SK-N-SH (cell line): ENCODE measurements around the gene SRPK1. TPM values are rescaled to one million over a fixed set of nuclear protein-coding genes. Genes with fewer than 3 reads are reported as not detected.

Experiments
- CTCF ChIA-PET: fragments of 300-600, 350-600 bp; formaldehyde crosslinking; extraction: SDS; loops from one replicate; lab custom pipeline; 2021; lab: Yijun Ruan, JAX
- POLR2A ChIA-PET: fragments of 350-600 bp; sonication (Branson Sonifier 250); formaldehyde crosslinking; extraction: SDS; loops from one replicate; lab custom pipeline; 2020; ENCODE audit warnings: antibody characterized with exemption, inconsistent platforms; lab: Yijun Ruan, JAX
- DNase-seq: peaks from one replicate; pipeline ENCODE4 v3.0.0; 2012
- H2AFZ ChIP-seq: fragments of 200-600 bp; sonication (generic); 2 replicates; pipeline ENCODE4 v1.8.1; 2016; ENCODE audit warnings: antibody characterized with exemption, mild to moderate bottlenecking, low read depth
- H3F3A ChIP-seq: fragments of 200-600 bp; sonication (generic); replicated peaks from 2 replicates; pipeline ENCODE3; 2016; ENCODE audit warnings: antibody characterized with exemption, mild to moderate bottlenecking; ENCODE audit not compliant: insufficient read depth
- H3K27ac ChIP-seq, 2 experiments: fragments of 200-500 bp in 1 of 2; fragments of 200-600 bp in 1 of 2; sonication (Bioruptor generic) in 1 of 2; sonication (generic), shearing (Covaris generic) in 1 of 2; 2 replicates each; pipeline versions ENCODE4 v1.5.1 to v1.6.1; 2014 to 2016; ENCODE audit warnings: low read depth in 2 of 2, inconsistent platforms in 1 of 2, low read length in 1 of 2, mild to moderate bottlenecking in 1 of 2, mixed read lengths in 1 of 2
- H3K27me3 ChIP-seq: fragments of 200-600 bp; sonication (generic), shearing (Covaris generic); 2 replicates; pipeline ENCODE4 v1.6.1; 2016; ENCODE audit warnings: mixed run types; ENCODE audit not compliant: insufficient read depth
- H3K36me3 ChIP-seq, 2 experiments: fragments of 200-500 bp in 1 of 2; fragments of 200-600 bp in 1 of 2; sonication (Bioruptor generic) in 1 of 2; sonication (generic) in 1 of 2; replicated peaks in 1 of 2; 2 replicates each; pipeline versions ENCODE3 to v1.5.1; 2014 to 2016; ENCODE audit warnings: low read length in 1 of 2, mild to moderate bottlenecking in 1 of 2; ENCODE audit not compliant: insufficient read depth in 2 of 2, control insufficient read depth in 1 of 2
- H3K4me1 ChIP-seq, 2 experiments: fragments of 200-500 bp in 1 of 2; fragments of 200-600 bp in 1 of 2; sonication (Bioruptor generic) in 1 of 2; sonication (generic), shearing (Covaris generic) in 1 of 2; 2 replicates each; pipeline versions ENCODE4 v1.5.1 to v1.6.1; 2014 to 2016; ENCODE audit warnings: low read depth in 1 of 2, low read length in 1 of 2, mixed run types in 1 of 2; ENCODE audit not compliant: insufficient read depth in 2 of 2, control insufficient read depth in 1 of 2
- H3K4me2 ChIP-seq: fragments of 200-600 bp; sonication (generic), shearing (Covaris generic); 2 replicates; pipeline ENCODE4 v1.6.1; 2017; ENCODE audit warnings: mixed run types
- H3K4me3 ChIP-seq, 2 experiments: fragments of 200-500 bp in 1 of 2; fragments of 200-600 bp in 1 of 2; sonication (Bioruptor generic) in 1 of 2; sonication (generic), shearing (Covaris generic) in 1 of 2; 2 replicates each; pipeline versions ENCODE4 v1.5.1 to v1.8.1; 2014 to 2016; ENCODE audit warnings: low read depth in 2 of 2, inconsistent platforms in 1 of 2, low read length in 1 of 2, mild to moderate bottlenecking in 1 of 2, mixed read lengths in 1 of 2, moderate library complexity in 1 of 2
- H3K79me2 ChIP-seq: fragments of 200-600 bp; sonication (generic); 2 replicates; pipeline ENCODE4 v1.8.1; 2017; ENCODE audit warnings: mild to moderate bottlenecking; ENCODE audit not compliant: insufficient read depth
- H3K9ac ChIP-seq: fragments of 200-600 bp; sonication (generic); 2 replicates; pipeline ENCODE4 v1.6.1; 2017; ENCODE audit warnings: mixed run types
- H3K9me2 ChIP-seq: fragments of 200-600 bp; sonication (generic); 2 replicates; pipeline ENCODE4 v1.6.1; 2017; ENCODE audit warnings: mixed run types
- H3K9me3 ChIP-seq: fragments of 200-600 bp; sonication (generic); 2 replicates; pipeline ENCODE4 v1.6.1; 2017; ENCODE audit warnings: mixed run types, mild to moderate bottlenecking, moderate library complexity
- H4K20me1 ChIP-seq: fragments of 200-600 bp; sonication (generic); 2 replicates; pipeline ENCODE4 v1.6.1; 2017; ENCODE audit warnings: mild to moderate bottlenecking, mixed run types; ENCODE audit not compliant: insufficient read depth
- CHD2 ChIP-seq: fragments of 150-350 bp; IDR thresholded peaks from 2 replicates; pipeline ENCODE4 v1.6.1; 2018; ENCODE audit warnings: low read length; ENCODE audit not compliant: partially characterized antibody
- EP300 ChIP-seq, 2 experiments: IDR thresholded peaks; 2 replicates each; pipeline versions ENCODE4 v1.4.0 to v1.6.1; 2012; ENCODE audit warnings: borderline replicate concordance in 1 of 2, low read depth in 1 of 2, low read length in 1 of 2
- IRF3 ChIP-seq: fragments of 150-350 bp; IDR thresholded peaks from 2 replicates; pipeline ENCODE4 v1.6.1; 2016; ENCODE audit warnings: mild to moderate bottlenecking, low read depth, low read length
- JUND ChIP-seq: IDR thresholded peaks from 2 replicates; pipeline ENCODE4 v1.4.0; 2012
- NFIC ChIP-seq: IDR thresholded peaks from 2 replicates; pipeline ENCODE4 v1.4.0; 2012; ENCODE audit warnings: borderline replicate concordance
- POLR2AphosphoS5 ChIP-seq: IDR thresholded peaks from 2 replicates; pipeline ENCODE4 v1.6.1; 2012; ENCODE audit warnings: low read depth, low read length
- TCF12 ChIP-seq: IDR thresholded peaks from 2 replicates; pipeline ENCODE4 v1.4.0; 2012
- USF1 ChIP-seq: IDR thresholded peaks from 2 replicates; pipeline ENCODE4 v1.4.0; 2012; ENCODE audit warnings: low read depth, borderline replicate concordance
- WGBS: methylation state at CpG from one replicate; pipeline ENCODE4 v1.1.6; 2017; ENCODE audit warnings: low lambda C conversion rate; 5-methylcytosine and 5-hydroxymethylcytosine counted together
- polyA plus RNA-seq, 3 experiments: library from polyadenylated mRNA; depleted of rRNA; stranded (reverse); fragments of >200 nt; gene quantifications; 2 replicates each; pipeline ENCODE4 v1.2.3, GENCODE V29; 2012

The SRPK1 gene
- polyA plus RNA-seq, 1 of the 3 experiments (the other 2 are of a cell fraction), result 10.6 TPM

DNA sequence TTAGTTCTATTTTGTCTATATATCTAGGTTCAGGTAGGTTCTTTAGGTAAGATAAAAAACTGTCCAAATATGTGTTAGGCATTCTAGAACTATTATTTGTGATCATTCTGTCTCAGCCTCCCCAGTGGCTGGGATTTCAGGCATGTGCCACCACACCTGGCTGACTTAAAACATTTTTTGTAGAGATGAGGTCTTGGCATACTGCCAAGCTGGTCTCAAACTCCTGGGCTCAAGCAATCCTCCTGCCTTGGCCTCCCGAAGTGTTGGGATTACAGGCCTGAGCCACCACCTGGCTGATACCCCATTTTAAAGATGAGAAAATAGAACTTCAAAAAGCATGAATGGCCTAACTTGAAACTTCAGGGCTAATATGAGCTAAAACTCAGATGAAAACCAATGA is 81.9 kb downstream of the SRPK1 start:
- no peak overlapping the region for H3K27ac ChIP-seq
- H3K9ac ChIP-seq, result no peak overlapping the region
- POLR2A ChIA-PET, result no interaction called here
- H4K20me1 ChIP-seq, result no peaks in the 10 kb centered on the region
- no peak for TF ChIP-seq USF1
- peak; percentile 19; the same call in 1 of the 2 replicates for TF ChIP-seq NFIC
- no peaks in the 10 kb centered on the region for H3F3A ChIP-seq
- no peak overlapping the region for H3K4me2 ChIP-seq
- H3K9me2 ChIP-seq, result no peaks in the 10 kb centered on the region
- no peak for DNase-seq
- no peaks in the 10 kb centered on the region for H3K79me2 ChIP-seq
- peaks cover 43 to 54% of the 10 kb centered on the region in 2 experiments for H3K36me3 ChIP-seq
- CTCF ChIA-PET, result no interaction called here
- no peak overlapping the region for H3K4me3 ChIP-seq
- 33% methylated on average over 1 of the region's 1 CpG for WGBS
- H3K9me3 ChIP-seq, result no peaks in the 10 kb centered on the region
- H2AFZ ChIP-seq, result no peak overlapping the region
- no peaks in the 10 kb centered on the region for H3K27me3 ChIP-seq
- no peaks in the 10 kb centered on the region for H3K4me1 ChIP-seq

DNA sequence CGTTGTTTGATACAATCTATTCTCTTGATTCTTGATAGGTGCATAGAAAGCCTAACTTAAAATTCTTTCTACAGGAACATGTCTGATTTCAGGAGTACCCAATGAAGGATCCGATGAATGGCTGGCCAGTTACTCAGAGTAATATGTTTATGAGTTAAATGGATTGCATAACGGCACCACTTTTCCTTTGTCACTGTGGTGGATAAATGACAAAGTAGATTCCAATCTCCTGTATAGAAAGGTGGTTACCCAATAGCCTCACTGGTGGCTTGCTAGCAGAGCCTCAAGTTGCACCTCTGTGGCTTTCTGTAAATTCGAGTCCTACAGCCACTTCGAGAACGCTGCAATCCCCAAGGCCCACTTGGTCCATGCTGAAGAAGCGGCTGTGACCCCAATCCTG is 87.4 kb downstream of the SRPK1 start:
- WGBS, result 72% methylated on average over 7 of the region's 7 CpGs
- ChIA-PET CTCF (interaction anchor here (0.6 to 1.0 kb wide), 2 partner anchors 28 to 620 kb away, joined by 3 read pairs; partner anchors contain the start of gene SCUBE3), POLR2A (no interaction called here)
- Histone ChIP-seq H3K4me3 (no peak overlapping the region), H2AFZ (no peak overlapping the region), H3K79me2 (no peaks in the 10 kb centered on the region), H3K9me2 (no peaks in the 10 kb centered on the region), H3K9me3 (no peaks in the 10 kb centered on the region), H3K4me1 (no peaks in the 10 kb centered on the region), H3K4me2 (no peak overlapping the region), H3K27me3 (no peaks in the 10 kb centered on the region), H3F3A (peaks cover 2% of the 10 kb centered on the region), H3K36me3 (peaks cover 21 to 46% of the 10 kb centered on the region in 2 experiments), H3K9ac (no peak overlapping the region), H3K27ac (no peak overlapping the region), H4K20me1 (no peaks in the 10 kb centered on the region)
- TF ChIP-seq CHD2, result no peak
- no peak for TF ChIP-seq IRF3
- no peak for TF ChIP-seq TCF12
- no peak for TF ChIP-seq POLR2AphosphoS5
- no peak for TF ChIP-seq EP300 (IDR thresholded peaks at IDR 0.05; ENCODE audit: borderline replicate concordance in 1 of 2, low read depth in 1 of 2, low read length in 1 of 2)
- no peak for DNase-seq

DNA sequence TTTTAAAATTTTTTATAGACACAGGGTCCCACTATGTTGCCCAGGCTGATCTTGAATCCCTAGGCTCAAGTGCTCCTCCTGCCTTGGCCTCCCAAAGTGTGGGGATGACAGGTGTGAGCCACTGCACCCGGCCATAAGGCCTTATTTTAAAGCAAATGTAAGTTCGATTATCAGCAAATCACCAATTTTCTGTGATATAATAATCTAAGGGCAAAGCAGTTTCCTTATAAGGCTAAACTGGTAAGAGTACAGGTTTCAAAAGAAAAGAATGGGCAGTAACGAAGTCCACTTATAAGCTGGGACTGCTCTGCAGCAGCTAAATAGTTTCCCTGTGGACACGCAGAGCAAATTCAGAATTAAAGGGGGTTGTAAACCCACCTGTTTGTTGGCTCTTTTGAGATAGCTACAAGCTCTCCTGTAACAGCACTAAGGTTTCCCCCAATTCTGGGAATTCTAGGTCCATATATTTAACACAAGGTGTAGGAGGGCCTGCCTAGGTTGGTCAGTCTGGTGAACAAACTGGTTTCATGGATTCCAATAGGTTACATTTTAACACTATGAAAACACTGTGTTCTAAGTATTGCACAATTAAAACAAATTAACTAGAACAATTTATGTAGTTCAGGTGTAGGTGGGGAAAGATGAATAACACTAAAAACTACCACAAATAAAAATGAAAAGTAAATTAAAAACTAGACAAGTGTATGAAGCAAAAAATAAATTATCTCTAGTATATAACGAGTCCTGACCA is 89.5 kb downstream of the SRPK1 start:
- H3K9me3 ChIP-seq, result no peaks in the 10 kb centered on the region
- no peak overlapping the region for H2AFZ ChIP-seq
- H3K4me3 ChIP-seq, result no peak overlapping the region
- H3F3A ChIP-seq, result peaks cover 2% of the 10 kb centered on the region
- H3K4me1 ChIP-seq, result no peaks in the 10 kb centered on the region
- ChIA-PET CTCF (no interaction called here), POLR2A (no interaction called here)
- H3K9me2 ChIP-seq, result no peaks in the 10 kb centered on the region
- 96% methylated on average over 5 of the region's 5 CpGs for WGBS
- H3K27me3 ChIP-seq, result no peaks in the 10 kb centered on the region
- no peak overlapping the region for H3K27ac ChIP-seq
- no peaks in the 10 kb centered on the region for H4K20me1 ChIP-seq
- H3K36me3 ChIP-seq, result peaks cover 12 to 33% of the 10 kb centered on the region in 2 experiments
- no peaks in the 10 kb centered on the region for H3K79me2 ChIP-seq
- DNase-seq, result no peak
- no peak overlapping the region for H3K4me2 ChIP-seq
- H3K9ac ChIP-seq, result no peak overlapping the region
- no peak for TF ChIP-seq JUND
